GM19395 (cell line): ENCODE measurements around the gene BICRAL.
"Not testable (repeated sequence)": the region's sequence is repeated elsewhere in the genome, so short reads cannot be mapped to it uniquely, and the experiment has no call there.

Experiments used
- ATAC-seq: cut with Tn5 transposase; IDR thresholded peaks from one replicate; pipeline ENCODE4 v1.9.1; 2021; ENCODE audit warnings: mild to moderate bottlenecking, moderate library complexity; ENCODE audit not compliant: unreplicated experiment

The BICRAL gene

DNA sequence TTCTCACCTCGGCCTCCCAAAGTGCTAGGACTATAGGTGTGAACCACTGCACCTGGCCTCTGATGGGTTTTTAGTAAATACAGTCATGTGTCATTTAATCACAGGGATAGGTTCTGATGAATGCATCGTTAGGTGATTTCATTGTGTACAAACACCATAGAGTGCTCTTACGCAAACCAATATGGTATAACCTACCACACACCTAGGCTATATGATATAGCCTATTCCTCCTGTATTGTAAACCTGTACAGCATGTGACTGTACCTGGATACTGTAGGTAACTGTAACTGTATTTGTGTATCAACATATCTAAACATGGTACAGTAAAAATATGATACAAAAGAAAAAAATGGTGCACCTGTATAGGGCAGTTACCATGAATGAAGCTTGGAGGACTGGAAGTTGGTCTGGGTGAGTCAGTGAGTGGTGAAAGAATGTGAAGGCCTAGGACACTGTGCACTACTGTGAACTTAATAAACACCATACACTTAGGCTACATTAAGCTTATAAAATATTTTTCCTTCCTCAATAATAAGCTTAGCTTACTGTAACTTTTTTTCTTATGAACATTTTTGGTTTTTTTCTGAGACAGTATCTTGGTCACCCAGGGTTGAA is 10.0 kb downstream of the BICRAL start:
- ATAC-seq = no peak

DNA sequence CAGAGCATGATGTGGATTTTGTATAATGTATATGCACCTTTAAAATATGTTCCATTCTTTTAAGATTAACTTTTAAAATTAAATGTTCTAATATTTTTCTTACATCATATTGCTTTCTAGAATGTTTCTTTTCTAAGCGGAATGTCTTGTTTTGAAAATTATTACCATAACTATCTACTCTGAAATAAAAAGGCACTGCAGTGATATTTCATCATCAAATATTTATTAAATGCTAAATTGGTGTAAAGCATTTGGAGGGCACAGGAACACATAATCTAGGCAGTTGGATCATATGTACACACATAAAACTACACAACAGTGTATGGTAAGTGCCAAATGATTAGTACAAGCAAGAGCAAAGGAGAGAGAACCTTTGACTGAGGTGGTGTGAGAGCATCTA is 13.8 kb downstream of the BICRAL start:
- ATAC-seq = no peak

DNA sequence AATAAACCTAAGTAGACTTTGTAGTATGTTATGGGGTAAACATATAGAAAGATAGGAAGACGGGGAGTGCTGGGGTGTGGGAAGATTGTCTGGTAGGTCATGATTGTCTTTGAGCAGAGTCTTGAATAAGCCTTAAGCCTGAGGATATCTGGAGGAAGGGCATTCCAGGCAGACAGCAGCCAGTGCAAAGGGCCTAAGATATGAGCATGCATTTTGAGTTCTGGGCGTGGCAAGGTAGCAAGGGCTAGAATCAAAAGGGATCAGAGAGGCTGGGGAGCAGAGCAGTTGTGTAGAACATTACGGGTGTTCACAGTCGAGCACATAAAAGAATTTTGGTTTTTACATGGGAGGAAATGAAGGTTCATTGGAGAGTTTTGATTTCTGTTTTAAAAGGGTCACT is 14.3 kb downstream of the BICRAL start:
- no peak for ATAC-seq

DNA sequence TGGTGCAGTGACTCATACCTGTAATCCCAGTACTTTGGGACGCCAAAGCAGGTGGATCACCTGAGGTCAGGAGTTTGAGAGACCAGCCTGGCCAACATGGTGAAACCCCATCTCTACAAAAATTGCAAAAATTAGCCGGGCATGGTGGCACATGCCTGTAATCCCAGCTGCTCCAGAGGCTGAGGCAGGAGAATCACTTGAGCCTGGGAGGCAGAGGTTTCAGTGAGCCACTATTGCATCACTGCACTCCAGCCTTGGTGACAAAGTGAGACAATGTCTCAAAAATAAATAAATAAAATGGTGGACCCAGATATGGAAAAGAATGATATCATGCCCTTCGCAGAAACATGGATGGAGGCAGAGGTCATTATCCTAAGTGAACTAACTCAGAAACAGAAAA is 15.8 kb downstream of the BICRAL start:
- not testable (repeated sequence) for ATAC-seq

DNA sequence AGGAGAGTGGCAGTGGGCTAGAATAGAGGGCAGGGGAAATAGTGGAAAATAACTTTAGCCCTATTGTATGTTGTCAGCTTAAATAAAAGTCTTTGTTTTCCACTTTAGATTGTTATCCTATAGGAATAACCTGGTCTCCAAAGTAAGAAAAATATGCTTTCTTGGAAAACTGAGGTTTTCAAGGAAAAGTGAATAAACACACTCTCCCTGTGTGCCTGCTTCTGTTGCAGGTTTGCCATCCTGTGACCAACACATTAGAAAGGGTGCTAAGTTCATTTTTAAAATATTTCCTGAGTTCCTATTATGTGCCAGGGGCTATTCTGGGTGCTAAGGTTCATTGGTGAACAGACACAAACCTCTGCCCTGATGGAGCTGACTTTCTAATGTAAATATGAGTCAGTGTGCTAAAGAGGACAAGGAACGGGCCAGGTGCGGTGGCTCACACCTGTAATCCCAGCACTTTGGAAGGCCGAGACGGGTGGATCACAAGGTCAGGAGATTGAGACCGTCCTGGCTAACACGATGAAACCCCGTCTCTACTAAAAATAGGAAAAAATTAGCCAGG is 23.5 kb downstream of the BICRAL start:
- ATAC-seq = no peak

DNA sequence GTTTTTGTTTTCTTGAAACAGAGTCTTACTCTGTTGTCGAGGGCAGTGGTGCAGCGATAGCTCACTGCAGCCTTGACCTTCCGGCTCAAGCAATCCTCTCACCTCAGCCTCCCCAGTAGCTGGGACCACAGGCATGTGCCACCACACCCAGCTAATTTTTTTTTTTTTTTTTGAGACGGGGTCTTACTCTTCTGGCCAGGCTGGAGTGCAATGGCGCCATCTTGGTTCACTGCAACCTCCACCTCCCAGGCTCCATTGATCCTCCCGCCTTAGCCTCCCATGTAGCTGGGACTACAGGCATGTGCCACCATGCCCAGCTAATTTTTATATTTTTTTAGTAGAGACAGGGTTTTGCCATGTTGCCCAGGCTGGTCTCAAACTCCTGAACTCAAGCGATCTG is 24.5 kb downstream of the BICRAL start:
- not testable (repeated sequence) for ATAC-seq

DNA sequence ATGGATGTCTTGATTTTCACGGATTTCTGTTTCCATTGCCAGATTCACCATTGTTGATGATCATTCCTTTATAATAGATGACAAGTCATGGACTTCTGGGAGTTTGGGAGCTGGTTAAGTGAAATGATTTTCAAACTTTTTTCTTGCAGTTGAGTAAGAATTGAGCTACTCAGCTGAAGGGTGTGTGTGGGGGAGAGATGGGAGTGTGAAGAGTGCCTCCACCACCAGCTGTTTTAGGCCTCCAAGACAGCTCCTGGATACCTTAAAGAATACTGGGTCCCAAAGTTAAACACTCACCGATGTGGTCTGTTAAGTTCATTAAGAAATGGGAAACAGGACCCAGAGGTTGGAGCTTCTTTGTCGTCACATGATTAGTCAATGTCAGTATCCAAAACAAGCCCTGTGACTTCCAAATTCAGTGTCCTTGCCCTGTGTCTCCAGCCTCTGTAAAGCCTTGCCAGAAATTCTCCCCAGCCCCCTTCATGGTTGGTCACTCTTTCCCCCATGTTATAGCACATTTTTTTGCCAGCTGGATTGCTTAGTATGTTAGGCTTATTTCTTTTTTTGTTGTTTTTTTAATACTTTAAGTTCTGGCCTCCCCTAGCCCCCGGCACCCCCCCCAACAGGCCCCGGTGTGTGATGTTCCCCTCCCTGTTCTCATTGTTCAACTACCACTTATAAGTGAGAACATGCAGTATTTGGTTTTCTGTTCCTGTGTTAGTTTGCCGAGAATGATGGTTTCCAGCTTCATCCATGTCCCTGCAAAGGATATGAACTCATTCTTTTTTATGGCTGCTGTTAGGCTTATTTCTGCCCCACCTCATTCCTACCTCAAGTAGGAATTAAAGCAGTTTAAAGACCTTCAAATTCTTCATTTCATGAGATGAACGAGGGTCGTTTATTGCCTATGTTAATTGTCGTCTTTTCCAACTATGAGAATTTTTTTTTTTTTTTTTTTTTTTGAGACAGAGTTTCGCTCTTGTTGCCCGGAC is 26.9 kb downstream of the BICRAL start:
- ATAC-seq = no peak

DNA sequence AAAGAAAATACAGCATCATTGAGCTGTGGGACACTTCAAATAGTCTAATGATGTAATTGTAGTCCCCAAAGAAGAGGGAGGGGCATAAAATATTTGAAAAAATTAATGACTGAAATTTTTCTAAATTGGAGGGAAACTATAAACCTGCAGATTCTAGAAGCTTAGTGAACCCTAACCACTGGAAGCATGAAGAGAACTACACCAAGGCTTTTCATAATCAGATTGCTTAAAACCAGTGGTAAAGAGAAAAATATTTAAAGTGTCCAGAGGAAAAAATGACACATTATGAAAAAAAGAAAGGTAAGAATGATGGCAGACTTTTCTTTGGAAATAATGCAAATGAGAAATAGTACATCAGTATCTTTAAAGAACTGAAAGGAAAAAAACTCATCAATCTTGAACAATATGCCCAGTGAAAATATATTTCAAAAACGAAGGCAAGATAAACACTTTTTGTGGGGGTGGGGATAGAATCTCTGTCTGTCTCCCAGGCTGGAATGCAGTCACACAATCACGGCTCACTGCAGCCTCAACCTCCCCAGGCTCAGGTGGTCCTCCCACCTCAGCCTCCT is 31.3 kb downstream of the BICRAL start:
- ATAC-seq = no peak

DNA sequence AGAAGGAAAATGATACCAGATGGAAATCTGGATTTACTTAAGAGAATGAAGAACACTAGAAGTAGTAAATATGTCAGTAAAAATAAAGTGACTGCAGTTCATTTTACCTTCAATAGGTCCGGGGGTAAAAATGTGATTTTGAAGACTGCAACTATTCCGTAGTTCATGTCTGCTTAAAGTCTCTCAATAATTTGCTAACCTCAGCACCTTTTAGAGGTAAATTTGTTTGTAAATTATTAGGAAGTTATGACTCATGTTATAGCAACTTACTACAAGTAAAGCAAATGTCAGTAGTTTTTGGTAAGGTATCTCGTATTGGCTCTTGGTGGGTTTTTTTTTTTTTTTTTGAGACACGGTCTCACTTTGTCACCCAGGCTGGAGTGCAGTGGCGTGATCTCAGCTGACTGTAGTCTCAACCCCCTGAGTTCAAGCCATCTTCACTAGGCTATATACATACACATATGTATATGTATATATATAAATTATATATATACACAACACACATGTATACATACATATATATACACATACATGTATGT is 32.1 kb downstream of the BICRAL start:
- ATAC-seq = no peak

DNA sequence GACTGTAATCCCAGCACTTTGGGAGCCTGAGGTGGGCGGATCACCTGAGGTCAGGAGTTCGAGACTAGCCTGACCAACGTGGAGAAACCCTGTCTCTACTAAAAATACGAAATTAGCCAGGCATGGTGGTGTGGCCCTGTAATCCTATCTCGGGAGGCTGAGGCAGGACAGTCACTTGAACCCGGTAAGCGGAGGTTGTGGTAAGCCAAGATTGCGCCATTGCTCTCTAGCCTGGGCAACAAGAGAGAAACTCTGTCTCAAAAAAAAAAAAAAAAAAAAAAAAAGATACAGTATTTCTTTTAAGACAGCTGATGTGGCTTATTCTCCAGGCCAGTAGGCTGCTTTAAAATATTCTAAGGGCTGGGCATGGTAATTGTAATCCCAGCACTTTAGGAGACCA is 33.9 kb downstream of the BICRAL start:
- not testable (repeated sequence) for ATAC-seq

DNA sequence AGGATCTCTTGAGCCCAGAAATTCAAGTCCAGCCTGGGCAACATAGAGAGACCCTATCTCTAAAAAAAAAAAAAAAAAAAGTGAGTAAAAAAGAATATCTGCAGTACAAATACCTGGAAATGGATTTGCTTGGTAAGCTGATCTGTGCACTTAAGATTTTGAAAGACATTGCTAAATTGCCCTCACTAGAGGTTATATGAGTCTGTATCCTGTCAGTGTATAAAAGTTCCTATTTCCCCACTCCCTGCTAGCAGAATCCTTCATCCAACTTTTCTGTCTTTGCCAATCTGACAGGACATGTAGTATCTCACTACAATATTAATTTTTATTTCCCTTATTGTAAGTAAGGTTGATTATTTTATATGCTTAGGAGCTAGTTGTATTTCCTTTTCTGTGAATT is 36.1 kb downstream of the BICRAL start:
- ATAC-seq = no peak

DNA sequence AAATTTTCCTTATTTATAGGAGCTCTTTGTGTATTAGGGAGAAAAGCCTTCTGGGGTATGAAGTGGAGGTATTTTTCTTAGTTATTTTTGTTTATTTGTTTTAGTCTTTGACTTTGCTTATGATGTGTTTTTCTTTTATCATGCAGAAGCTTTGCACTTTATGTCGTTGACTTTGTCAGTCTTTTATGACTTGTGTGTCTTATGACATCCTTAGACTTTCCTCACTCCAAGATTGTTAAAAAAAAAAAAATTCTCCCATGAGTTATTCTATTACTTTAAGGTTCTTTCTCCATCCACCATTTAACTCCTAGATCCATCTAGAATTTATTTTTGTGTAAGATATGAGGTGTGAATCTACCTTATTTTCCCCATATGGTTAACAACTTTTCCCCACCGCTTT is 36.6 kb downstream of the BICRAL start:
- no peak for ATAC-seq

DNA sequence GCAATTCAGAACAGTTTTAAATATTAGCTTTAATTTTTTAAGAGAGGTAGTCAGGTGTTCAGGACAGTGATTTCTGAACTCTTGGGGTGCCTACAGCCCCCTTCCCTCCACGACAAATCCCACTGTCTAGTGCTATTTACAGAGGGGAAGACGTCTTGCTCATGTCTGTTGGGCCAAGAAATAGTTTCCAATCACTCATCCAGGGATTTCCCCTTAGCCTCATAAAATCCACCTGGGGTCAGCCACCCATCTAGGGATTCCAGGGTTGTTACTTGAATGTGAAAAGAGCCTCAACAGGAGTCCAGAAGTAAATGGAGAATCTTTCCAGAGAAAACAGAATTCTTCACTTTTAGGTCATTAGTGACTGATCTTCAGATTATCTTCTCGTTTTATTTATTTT is 37.0 kb downstream of the BICRAL start:
- ATAC-seq = no peak

DNA sequence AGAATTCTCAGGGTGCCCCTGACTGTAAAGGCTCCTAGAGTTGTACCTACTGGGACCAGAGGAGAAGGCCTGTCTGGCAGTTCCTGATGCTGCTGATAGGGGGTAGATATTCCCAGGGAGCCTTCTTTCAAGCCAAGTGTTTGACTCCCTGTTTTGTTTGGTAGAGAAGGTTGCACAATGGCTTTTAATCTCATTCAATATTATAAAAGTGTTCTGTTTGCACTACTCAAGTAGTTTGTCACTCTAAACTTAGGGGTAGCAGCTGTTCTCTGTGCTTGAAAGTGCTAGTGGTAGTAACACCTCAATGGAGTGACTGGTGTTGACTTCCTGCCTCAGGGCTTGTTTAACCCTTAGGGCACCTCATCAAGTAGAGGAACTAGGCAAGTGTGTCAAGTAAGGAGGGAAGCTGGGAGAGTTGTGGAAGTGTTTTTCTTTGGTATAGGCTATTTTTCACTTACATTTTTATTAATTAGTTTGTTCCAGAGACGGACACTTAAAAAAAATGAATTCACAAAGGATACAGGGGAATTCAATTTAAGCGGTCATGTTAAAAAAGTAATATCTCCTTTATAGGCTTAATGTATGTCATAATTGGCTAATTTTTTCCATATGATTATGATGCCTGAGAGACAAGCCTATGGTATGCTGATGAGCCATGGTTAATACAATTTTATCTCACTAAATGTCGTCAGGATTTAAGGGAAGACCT is 38.1 kb downstream of the BICRAL start:
- ATAC-seq = no peak

DNA sequence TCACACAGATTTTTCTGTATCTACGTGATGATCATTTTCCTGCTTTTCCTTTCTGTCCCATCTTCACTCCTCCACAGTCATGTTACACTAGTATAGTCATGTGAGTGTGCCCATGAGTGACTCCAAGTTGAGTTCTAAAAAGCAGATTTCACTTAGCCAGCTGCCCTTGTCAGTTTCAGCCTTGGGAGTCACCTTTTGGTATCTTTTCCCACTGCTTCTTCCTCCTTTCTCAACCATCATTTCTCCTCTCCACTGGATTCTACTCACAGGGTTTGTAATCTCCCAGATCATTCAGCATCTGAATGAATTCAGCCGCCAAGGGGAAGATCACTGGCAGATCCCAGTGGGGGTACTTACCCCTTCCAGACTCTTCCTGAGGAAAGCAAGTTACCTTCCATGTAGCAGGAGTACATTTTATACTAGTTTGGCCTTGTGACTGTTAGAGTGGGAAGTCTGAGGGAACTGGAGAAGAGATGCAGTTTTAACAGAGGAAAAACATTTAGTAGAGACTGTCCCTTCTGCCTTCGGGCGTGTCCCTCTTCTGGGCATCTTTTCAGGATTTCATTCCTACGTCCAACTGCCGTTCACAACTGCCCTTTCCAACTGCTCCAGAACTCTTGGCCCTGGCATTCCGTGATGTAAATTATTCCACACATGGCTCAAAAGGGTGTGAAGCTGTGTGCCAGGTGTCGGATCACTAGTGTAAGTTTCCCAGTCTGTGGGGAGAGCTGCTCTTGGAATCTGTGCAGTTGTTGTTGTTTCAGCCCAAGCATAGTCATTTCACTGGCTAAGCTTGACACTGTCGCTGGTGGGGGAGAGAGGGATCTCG is 38.9 kb downstream of the BICRAL start:
- ATAC-seq = no peak

DNA sequence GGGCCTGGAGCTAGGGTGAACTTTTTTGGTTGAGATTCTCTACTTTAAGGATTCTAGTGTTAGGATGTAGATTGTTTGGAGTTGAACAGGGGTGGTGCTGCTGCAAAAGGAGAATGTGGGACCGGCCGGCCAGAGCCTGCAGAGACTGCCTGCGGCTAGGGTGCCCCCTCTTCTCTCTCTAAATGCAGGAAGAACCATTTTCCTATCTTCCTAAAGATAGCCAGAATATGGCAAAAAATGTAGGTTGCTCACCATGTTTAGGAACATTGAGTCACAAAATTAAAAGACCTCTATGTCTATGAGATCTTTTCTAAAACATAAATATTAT is 39.5 kb downstream of the BICRAL start:
- ATAC-seq = no peak

DNA sequence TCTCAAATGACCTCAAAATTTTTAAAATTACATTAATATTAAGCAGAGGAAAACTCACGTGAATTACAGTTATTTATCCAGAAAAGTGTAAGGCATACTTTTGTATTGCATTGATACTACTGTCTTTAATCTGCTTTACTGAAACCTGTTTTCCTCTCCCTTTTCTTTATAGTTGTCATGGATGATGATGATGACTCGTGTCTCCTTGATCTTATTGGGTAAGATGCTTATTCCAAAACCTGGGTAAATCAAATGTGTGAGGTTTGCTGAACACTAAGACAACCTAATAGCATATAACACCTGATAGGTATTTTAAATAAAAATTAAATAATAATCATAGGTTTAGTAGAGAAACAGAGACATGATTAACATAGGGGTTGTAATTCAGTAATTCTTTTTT is 40.0 kb downstream of the BICRAL start:
- ATAC-seq = no peak

DNA sequence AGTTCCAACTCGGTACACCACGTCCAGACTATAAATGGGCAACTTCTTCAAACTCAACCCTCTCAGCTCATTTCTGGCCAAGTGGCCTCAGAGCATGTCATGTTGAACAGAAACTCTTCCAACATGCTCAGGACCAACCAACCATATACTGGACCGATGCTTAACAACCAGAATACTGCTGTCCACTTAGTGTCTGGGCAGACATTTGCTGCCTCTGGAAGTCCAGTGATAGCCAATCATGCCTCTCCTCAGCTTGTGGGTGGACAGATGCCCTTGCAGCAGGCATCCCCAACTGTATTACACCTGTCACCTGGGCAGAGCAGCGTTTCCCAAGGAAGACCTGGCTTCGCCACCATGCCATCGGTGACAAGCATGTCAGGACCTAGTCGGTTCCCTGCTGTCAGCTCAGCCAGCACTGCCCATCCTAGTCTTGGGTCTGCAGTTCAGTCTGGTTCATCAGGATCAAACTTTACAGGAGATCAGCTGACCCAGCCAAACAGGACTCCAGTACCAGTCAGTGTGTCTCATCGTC is 47.8 kb downstream of the BICRAL start:
- no peak for ATAC-seq

DNA sequence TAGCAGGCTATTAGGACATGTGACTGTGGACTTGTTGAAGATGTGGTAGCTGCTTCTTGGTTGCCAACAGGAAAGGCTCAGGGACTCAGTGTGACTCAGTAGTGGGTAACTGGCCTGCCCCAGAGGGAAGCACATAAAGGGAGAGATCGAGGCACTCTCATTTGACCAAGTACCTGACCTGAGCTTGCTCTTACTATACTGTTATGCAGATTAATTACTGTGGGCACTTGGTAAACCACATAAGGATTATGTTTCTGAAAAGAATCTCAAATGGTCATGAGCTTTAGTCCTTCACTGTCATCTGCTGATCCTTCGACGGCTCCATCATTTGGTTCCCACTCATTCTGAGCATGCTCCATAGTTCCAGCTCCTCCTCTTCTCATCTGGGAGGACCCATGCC is 49.4 kb downstream of the BICRAL start:
- ATAC-seq = no peak

DNA sequence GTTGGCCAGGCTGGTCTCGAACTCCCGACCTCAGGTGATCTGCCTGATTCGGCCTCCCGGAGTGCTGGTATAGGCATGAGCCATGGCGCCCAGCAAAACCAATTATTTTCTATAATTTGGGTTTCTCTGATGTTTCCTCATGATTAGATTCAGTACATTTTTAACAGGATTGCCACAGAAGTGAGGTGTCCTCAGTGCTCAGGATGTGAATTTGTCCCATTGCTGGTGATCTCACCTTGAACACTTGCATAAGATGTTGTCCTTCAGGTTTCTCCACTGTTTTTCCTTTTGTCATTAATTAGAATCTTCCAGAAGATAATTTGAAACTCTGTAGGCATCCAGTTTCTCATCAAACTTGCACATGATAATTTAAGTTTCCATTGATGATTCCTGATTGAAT is 52.2 kb downstream of the BICRAL start:
- ATAC-seq = no peak
